ENCODE results near the gene LPO.
A peak's percentile ranks its signal among the peaks of the same experiment; 100 is the strongest.

LPO gene

DNA sequence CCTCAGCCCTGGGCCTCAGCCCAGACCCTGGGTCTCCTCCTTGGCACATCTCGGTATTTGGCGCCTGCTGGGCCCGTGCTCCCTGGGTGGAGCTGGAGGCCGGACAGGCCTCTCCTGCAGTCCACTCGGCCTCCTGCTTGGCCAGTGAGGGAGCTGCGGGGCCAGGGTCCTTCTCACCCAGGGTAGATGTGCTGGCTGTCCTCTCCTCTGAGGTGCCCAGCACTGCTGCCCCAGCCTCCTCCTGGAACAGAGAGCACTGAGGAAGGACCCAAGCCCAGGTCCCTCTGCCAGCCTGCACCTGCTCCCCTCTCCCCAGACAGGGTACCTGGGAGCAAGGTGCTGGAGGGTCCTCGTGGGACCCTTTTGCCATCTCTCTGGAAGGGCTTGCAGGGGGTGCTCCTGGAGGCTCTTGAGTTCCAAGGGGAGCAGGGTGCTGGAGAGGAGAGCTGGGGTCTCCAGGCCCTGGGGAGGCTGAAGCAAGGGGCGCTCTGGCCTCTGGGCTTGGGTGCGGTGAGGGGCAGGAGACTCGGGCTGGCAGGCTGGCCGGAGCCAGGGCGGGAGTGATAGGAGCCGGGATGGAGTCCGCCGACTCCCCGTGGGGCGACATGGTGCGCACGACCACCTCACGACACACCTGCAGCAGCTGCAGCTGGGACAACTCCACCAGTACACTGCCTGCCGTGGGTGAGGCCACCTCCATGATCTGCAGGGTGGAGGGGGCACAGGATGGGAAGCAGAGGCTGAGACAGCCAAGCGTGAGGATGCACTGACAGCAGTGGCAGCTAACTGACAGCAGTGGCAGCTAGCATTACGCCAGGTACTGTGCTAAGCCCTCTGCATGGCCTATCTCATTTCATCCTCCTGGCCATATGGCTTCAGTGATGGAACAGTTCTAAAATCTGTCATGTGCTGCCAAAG, 72.4 kb downstream of the LPO start:
- no peak for DNase-seq (ENCODE audit: low read depth, low spot score)

DNA sequence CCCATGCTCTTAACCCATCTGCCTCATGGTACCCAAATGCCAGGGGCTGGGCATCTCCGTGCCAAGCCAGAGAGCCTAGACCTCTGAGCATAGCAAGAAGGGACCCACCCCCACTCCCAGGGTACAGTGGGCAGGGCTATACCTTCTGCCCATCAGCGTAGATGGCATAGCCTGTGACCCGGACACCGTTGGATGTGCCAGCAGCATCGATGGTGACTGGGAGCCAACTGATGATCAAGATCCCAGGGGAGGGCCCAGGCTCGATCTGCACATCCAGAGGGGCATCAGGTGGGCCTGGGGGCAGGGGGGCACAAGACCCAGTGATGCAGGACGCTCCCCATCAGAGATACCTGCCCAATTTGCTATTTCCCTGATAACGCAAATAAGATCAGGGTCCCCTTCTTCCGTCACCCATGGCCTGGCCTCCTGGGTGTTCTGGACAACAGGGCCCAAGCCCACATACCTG, 73.1 kb downstream of the LPO start:
- H3K4me3 ChIP-seq (ENCODE audit: low read length), result no peak overlapping the region

More for the DNA sequence above, 72.4 kb downstream of the LPO start:
- H3K4me3 ChIP-seq (ENCODE audit: low read length), result no peak overlapping the region

DNA sequence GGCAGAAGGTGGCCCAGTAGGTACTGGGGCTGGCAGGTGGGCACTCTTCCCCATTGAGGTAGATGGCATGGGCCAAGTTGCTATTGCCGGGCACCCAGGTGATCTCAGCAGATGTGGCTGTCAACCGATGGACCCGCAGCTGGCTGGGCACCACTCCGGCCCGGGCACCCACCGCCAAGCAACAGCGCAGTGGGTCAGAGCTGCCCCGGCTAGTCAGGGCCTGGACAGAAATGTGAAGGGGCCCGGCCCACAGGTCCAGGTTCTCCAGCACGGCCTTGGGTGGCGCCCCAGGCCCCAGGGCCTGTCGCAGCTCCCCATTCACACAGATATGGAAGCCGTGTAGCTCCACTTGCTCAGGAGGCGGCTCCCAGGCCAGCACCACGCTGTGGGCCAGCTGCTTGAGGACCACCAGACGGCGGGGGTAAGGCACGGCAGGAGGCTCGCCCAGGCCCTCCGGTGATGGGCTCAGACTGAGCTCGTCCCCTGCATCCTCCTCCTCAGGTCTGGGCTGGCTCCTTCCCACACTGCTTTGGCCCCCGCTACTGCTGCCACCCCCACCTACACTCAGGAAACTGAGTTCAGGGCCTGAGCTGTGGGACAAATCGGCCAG, 73.7 kb downstream of the LPO start:
- no peak overlapping the region for H3K4me3 ChIP-seq (ENCODE audit: low read length)
- no peak for DNase-seq (ENCODE audit: low read depth, low spot score)

More for the DNA sequence above, 73.1 kb downstream of the LPO start:
- DNase-seq (ENCODE audit: low read depth, low spot score), result no peak

DNA sequence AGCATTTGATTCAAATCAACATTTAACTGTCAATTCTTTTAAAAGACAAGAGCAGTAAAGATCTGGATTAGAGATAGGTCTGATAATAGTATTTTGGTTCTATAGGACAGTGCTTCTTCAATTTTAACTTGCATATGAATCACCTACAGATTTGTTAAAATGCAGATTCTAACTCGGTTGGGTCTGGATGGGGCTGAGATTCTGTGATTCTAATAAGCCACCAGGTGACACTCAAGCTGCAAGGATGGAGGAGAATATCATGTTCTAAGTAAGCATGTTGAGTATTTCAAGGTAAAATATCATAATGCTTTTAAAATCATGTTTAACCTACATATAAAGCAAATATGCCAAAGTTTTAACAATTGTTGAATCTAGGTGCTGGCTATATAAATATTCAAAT, 74.4 kb downstream of the LPO start:
- no peak overlapping the region for H3K4me3 ChIP-seq (ENCODE audit: low read length)
- no peak for DNase-seq (ENCODE audit: low read depth, low spot score)

DNA sequence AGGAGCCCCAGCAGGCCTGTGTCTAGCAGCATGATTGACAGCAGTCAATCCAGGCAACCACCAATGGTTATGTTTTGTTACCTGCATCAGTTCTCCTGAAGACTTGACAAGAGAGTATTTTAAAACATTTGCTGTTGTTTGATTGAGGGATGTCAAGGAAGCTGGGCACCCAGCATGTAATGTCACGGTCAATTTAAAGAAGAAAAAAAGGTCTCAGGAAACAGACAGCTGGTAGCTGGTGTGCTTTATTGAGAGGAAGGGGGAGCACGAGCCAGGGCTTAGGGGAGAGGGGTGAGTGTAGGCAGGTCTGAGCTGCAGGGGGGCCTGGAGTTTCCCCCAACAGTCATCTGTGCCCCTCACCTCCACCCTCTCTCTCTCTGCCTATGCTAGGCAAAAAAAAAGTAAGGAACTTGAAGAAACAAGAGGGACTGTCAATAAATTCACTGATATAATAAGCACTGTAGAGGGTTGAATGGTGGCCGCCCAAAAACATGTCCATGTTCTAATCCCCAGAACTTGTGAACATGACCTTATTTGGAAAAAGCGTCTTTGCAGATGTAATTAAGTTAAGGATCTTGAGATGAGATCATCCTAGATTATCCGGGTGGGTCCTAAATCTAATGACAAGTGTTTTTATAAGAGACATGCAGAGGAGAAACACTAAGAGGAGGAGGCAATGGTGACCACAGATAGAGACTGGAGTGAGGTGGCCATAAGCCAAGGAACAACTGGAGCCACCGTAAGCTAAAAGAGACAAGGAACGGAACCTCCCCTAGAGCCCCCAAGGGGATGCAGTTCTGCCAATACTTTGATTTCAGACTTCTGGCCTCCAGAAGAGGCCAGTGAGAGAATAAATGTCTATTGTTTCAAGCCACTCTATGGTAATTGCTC, 75.7 kb downstream of the LPO start:
- no peak overlapping the region for H3K4me3 ChIP-seq (ENCODE audit: low read length)
- DNase-seq (ENCODE audit: low read depth, low spot score), result no peak

DNA sequence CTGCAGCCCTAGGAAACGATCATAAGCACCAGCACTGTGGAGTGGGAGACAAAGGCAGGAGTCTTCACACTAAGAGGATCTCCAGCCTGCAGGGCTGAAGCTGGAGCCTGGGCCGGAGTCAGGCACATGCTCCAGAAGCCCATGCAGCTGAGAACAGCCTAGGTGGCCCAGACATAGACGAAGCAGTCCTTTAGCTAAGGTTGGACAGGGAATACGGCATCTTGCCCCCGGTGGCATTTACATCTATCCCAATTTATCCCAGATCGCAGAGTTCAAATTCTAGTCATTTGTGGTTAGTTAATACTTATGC, 76.3 kb downstream of the LPO start:
- no peak overlapping the region for H3K4me3 ChIP-seq (ENCODE audit: low read length)
- DNase-seq (ENCODE audit: low read depth, low spot score), result no peak

DNA sequence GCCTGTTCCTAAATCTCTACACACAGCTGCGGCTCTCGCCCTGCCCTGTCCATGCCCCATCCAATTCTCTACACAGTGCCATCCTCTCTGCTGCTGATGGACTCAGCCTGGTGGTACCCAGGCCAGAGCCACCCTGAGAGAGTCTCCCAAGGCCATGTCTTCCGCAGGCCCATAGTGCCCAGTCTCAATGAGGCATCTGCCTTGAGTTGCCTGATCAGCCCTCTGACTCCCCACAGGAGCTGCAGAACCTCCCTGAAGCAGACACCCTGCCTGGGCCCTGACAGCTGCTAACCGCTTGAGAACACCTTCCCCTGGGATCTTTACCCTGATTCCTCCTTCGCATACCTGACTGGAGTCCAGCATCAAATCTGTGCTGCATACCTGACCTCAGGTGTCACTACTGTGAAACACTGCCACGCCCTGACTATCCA, 76.9 kb downstream of the LPO start:
- no peak overlapping the region for H3K4me3 ChIP-seq (ENCODE audit: low read length)
- DNase-seq (ENCODE audit: low read depth, low spot score), result no peak

DNA sequence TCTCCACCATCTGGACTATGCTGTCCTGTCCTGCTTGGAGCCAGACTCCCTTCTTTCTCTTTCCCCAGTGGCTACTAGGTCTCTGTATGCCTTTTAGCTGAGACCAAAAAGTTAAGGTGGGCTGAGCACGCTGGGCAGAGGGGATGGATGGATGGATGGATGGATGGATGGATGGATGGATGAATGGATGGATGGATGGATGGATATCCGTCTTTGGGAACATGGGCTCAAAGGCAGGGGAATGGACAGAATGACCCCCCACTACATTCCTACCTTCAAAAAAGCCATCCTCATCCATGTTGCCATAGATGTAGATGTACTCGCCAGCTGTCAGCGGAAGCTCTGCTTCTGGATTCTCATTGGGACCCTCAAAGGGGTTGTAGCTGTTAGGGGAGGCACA, 77.4 kb downstream of the LPO start:
- no peak for DNase-seq (ENCODE audit: low read depth, low spot score)
- H3K4me3 ChIP-seq (ENCODE audit: low read length), result no peak overlapping the region

DNA sequence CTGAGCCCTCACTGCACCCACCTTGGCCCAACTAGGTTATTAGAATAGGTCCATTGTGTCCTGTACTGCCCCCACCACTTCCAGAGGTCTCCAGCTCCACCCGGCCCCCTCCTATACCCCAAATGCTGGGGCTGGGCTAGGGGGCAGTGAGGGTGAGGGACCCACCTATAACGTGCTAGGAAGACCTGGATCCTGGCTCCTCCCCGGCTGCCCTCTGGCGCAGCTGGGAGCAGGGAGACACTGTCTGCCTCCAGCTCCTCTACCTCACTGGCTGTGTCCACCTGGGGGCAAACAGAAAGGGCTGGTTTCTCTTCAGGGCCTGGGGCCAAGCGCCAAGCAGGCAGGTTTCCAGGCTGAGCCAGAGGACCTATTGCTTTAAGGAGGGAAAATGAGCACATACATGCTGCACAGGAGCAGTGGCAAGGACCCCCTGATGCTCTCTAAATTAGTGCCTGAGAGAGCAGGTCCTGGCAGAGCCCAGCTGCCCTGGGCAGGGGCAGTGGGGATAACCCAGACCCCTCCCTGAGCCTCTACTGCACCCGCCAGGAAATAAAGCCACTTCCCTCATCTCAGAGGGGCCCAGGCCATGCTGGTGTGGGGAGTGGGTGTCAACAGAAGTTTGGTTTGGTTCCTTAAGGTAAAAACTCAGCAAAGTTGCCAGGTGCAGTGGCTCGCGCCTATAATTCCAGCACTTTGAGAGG, 78.0 kb downstream of the LPO start:
- DNase-seq (ENCODE audit: low read depth, low spot score), result no peak
- no peak overlapping the region for H3K4me3 ChIP-seq (ENCODE audit: low read length)

DNA sequence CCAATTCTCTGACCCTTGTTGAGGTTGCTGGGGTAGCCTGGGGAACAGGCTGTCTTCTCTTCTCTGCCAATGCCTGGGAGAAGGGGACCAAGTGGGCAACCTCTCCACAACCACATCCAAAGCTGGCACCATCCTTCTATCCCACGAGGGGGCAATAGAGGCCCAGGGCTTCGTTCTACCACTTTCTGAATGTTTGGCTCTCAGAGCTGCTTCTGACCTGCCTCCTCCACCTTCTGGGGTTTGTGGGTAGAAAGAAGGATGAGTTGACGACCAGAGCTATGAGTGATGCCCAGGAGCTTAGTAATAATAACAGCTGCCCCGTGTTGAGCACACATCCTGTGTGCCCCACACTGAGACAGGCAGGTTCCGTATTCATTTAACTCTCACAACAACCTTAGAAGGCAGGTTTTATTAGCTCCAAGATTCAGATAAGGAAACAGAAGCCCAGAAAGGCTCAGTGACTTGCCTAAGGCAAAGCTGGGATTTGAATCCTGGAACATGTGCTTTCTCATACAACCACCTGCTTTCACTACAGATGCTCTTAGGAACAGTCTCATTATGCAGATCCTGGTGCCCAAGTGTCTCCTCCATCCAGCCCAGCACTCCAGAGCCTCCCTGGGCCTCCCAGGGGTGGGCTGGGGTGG, 79.2 kb downstream of the LPO start:
- DNase-seq (ENCODE audit: low read depth, low spot score), result peak; percentile 54
- H3K4me3 ChIP-seq (ENCODE audit: low read length), result no peak overlapping the region

DNA sequence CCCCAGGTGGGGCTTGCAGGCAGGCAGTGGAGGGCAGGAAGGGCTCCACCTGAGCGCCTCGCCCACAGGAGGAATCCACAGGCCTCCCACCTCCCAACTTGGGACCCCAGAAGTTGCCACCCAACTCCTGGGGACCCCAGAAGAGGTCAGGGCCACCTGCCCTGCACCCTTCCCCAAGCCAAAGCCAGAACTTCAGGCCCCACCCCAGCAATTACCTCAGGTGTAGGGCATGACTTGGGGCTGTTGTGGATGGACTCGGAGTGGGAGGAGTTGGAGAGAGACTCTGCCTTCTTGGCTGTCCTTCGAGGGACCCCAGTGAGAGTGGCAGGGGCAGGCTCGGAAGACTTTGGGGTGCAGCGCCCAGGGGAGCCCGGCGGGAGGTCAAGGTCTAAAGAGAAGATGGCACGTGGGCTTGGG, 79.7 kb downstream of the LPO start:
- no peak for DNase-seq (ENCODE audit: low read depth, low spot score)
- H3K4me3 ChIP-seq (ENCODE audit: low read length), result no peak overlapping the region

All from Jurkat, Clone E6-1 (cell line).